HG03571 (cell line): ENCODE results near the gene CNIH4.
"Not testable (repeated sequence)": the region's sequence is repeated elsewhere in the genome, so short reads cannot be mapped to it uniquely, and the experiment has no call there.

ENCODE experiments used
- ATAC-seq: cut with Tn5 transposase; IDR thresholded peaks from one replicate; pipeline ENCODE4 v1.9.1; 2021; ENCODE audit not compliant: unreplicated experiment

Gene CNIH4

GRCh38 chr1:224356685-224357625 is at the start of gene CNIH4:
Gene CNIH4, plus strand, starts transcription at chr1:224356879. Its CDS starts 46 bp downstream, at chr1:224356925.
- peak; percentile 99 for ATAC-seq

- no peak for ATAC-seq
These were observed 48.6 kb upstream of the CNIH4 start for GRCh38 chr1:224308064-224308463.

GRCh38 chr1:224311503-224311902 is 45.2 kb upstream of the CNIH4 start:
- ATAC-seq: not testable (repeated sequence)

- ATAC-seq: no peak
These were observed 44.7 kb upstream of the CNIH4 start for GRCh38 chr1:224312025-224312424.

GRCh38 chr1:224317383-224318045 is 39.2 kb upstream of the CNIH4 start:
- ATAC-seq: no peak

GRCh38 chr1:224321706-224322105 is 35.0 kb upstream of the CNIH4 start:
- ATAC-seq: no peak

- ATAC-seq: no peak
These were observed 30.7 kb upstream of the CNIH4 start for GRCh38 chr1:224325959-224326358.

GRCh38 chr1:224328644-224329043 is 28.0 kb upstream of the CNIH4 start:
- no peak for ATAC-seq

- ATAC-seq: no peak
These were observed 27.2 kb upstream of the CNIH4 start for GRCh38 chr1:224329484-224329841.

GRCh38 chr1:224329842-224330753 is 26.6 kb upstream of the CNIH4 start, which contains the start of gene NVL:
Gene NVL, minus strand, starts transcription at chr1:224330172. Its CDS starts 45 bp downstream, at chr1:224330127.
- peak; percentile 83 for ATAC-seq

GRCh38 chr1:224331326-224331725 is 25.4 kb upstream of the CNIH4 start:
- no peak for ATAC-seq

GRCh38 chr1:224331824-224332223 is 24.9 kb upstream of the CNIH4 start:
- ATAC-seq: no peak

GRCh38 chr1:224333309-224333926 is 23.3 kb upstream of the CNIH4 start:
- peak; percentile 47 for ATAC-seq

GRCh38 chr1:224333939-224334786 is 22.5 kb upstream of the CNIH4 start:
- no peak for ATAC-seq

- ATAC-seq: no peak
These were observed 18.4 kb upstream of the CNIH4 start for GRCh38 chr1:224338150-224338838.

GRCh38 chr1:224339442-224340033 is 17.1 kb upstream of the CNIH4 start:
- no peak for ATAC-seq

GRCh38 chr1:224340453-224341384 is 16.0 kb upstream of the CNIH4 start:
- peak; percentile 70 for ATAC-seq

- no peak for ATAC-seq
These were observed 13.0 kb upstream of the CNIH4 start for GRCh38 chr1:224343679-224344078.
